GM08714 (cell line): ENCODE measurements around the gene SYS1.

ENCODE experiments used
- H3K4me3 ChIP-seq: fragments of 200-500 bp; sonication (Bioruptor generic); 2 replicates; pipeline ENCODE4 v1.5.1; 2014; ENCODE audit warnings: mild to moderate bottlenecking, low read length, inconsistent platforms
- ZNF274 ChIP-seq: IDR thresholded peaks from 2 replicates; pipeline ENCODE4 v1.6.1; 2012; ENCODE audit warnings: mild to moderate bottlenecking, low read depth, low read length

The SYS1 gene

DNA sequence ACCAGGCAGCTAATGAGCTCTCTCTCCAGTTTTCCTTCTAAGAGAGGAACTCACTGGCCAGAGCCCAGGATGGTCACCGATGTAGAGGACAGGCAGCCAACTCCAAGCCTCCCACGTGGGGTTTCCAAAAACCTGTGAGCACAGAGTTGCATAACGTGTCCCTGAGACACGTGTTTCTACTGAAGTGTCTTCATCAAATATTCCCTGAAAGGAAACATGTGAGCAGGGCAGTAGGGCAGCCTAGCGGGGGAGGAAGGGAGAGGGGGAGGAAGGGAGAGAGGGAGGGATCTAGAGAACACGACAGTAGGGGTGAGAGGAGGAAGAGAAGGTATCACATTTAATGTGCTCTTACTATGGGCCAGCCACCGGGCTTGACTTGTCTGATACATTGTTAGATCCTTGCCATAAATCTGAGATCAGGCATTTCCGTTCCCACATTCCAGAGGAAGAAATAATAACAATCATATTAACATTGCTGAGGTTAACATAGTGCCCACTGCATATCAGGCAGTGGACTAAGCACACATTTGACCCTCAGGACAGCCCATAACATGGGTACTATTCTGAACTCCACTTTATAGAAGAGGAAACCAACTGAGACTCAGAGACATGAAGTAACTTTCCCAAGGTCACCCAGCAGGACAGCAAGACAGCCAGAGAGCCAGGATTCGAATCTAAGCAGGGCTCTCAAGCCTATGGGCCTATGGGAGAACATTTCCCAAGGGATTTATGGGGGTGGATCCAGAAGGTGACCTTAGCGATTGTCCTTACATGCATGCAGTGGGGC, 4.5 kb upstream of the SYS1 start:
- no peak for TF ChIP-seq ZNF274
- H3K4me3 ChIP-seq: no peak overlapping the region

DNA sequence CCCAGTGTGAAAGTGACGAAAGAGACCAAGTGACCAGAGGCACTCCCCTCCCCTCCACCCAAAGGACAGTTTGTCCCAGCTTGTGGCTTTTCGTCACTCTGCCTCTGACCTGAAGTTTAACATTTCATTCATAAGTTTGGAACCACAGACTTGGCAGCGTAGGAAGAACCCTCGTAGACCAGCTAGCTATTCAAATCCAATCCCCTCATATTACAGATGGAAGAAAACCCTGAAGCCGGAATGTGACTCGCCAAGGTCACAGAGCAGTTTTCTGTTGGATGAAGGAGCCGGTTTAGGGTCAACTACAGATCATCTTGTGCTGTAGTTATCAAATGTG, 3.9 kb upstream of the SYS1 start:
- no peak for TF ChIP-seq ZNF274
- H3K4me3 ChIP-seq: no peak overlapping the region

DNA sequence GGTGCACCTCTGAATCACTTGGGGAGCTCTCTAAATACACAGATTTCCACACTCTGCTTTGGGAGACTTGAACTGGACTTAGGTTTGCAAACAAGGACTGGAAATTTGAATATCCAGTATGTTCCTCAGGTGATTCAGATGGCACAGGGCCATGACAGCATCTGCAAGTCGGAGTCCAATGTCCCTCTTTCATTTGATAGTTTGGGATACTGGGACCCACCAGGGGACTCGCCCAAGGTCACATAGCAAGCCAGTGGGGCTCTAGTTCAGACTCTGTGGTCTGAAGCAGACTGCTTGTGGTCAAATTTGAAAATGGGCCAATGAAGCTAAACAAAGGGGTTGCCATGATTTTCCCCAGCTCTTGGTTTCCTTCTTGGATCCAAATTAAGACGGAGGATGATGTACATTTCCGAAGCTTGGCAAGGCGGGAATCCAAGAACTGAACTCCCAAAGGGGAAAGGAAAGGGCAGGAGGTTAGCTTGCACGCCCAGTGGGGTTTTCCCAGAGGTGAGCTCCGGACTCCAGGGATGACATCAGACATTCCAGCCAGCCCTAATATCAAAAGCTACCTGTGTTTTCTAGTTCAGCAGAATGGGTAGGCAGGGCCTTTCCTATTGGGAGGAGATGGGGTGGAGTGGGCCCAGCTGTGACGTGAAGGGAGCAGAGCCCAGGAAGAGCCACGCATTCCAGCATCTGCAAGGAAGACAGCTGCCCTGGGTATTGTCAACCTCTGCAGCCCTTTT, 3.4 kb upstream of the SYS1 start:
- no peak for TF ChIP-seq ZNF274
- H3K4me3 ChIP-seq: no peak overlapping the region

DNA sequence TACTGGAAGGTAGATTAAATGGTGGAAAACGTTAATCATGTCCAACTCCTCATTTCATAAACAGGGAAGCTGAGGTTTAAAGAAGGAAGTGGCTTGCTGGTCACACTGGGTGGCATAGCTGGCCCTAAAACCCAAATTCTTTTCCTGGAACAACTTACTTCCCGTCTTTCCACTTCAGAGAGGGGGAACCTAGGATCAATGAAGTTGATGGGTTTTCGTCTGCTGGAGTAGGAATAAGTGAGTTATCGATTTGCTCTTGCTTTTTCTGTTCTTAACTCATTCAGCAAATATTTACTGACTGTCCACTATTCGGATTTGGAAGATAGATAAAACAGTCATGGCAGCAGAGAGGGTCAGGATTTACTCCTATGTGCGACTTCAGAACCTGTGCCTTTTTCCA, 1.2 kb upstream of the SYS1 start:
- TF ChIP-seq ZNF274: no peak

DNA sequence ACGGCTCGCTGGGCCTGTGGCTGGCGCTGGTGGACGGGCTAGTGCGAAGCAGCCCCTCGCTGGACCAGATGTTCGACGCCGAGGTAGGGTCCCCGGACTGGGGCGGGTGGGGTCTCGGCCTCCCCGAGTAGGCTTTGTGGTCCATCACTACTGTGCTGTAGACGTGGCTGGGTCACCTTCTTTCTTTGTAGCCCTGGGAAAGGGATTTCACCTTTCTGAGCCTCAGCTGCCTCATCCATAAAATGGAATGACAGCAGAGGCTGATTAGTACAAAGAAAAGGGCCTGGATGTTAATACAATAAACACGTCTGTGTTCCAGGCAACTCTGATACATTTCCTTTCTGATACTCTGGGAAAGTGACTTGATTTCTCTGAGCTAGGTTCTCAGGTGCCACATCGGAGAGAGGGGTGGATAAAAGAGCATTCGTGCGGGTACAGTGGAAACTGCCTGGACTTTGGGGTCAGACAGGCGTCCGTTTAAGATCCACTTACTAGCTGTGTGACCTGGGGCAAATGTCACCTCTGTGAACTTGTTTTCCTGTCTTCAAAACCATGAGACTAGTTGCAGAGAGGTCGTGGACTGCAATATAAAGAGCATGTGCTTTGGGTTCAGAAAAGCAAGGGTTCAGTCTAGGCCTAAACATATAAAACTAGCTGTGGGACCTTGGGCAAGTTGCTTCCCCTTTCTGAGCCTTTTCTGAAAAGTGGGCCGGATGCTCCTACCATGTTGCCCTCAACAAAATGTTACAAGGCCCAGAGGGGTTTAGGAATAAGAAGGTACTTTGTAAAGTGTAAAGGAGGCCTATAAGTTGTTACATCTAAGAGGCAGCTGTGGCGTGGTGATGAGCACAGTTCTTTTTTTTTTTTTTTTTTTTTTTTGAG, 896 bp downstream of the SYS1 start:
- TF ChIP-seq ZNF274: no peak
- peak overlapping the region; percentile 73 for H3K4me3 ChIP-seq

More for the DNA sequence above, 1.2 kb upstream of the SYS1 start:
- H3K4me3 ChIP-seq: no peak overlapping the region

DNA sequence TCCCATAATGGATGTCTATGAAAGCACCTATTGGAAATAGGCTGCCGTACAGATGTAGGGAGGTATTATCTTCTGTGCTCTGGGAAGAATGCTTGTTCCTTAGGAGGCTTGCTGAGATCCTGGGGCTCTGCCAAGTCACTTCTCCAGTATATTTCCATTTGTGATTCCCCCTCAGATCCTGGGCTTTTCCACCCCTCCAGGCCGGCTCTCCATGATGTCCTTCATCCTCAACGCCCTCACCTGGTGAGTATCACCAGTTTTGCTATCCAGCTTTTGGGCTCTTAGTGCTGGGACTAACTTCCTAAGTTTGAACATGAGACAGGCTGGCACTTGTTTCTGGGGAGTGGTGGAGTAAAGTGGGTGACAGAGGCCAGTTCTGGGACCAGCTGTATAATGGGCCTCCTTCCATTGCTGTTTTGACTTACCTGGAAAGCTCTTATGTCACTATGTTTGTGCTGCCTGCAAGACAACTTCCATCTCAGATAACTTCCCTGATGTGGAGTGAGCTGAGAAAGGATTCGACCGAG, 2.6 kb downstream of the SYS1 start:
- no peak overlapping the region for H3K4me3 ChIP-seq
- TF ChIP-seq ZNF274: no peak

DNA sequence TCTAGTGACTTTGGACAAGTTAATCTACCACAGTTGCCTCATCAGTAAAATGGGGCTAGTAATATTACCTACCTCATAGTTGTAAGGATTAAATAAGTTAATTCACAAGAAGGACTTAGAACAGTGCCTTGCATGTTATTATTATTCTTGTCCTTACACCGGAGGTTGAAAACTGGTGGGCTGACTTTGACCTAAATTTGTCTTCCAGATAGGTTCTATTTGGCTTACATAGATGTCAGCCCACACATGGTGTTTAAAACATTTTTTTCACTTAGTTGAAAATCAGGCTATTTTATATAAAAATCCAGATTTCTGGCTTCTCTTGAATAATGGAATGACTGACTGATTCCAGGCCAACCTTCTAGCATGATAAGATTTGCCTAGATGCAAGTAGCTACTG, 3.2 kb downstream of the SYS1 start:
- TF ChIP-seq ZNF274: no peak
- H3K4me3 ChIP-seq: no peak overlapping the region

DNA sequence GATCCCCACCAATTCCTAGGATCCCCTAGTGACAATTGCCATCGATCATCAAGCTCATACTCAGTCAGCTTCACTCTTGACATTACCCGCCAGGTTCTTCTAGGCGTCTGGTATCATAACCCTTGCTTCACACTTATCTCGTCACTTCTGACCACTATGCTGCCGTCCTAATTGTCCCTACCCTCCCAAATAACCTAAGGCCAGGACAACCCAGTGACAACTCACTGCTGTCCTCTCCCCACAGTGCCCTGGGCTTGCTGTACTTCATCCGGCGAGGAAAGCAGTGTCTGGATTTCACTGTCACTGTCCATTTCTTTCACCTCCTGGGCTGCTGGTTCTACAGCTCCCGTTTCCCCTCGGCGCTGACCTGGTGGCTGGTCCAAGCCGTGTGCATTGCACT, 3.7 kb downstream of the SYS1 start:
- no peak overlapping the region for H3K4me3 ChIP-seq
- no peak for TF ChIP-seq ZNF274

DNA sequence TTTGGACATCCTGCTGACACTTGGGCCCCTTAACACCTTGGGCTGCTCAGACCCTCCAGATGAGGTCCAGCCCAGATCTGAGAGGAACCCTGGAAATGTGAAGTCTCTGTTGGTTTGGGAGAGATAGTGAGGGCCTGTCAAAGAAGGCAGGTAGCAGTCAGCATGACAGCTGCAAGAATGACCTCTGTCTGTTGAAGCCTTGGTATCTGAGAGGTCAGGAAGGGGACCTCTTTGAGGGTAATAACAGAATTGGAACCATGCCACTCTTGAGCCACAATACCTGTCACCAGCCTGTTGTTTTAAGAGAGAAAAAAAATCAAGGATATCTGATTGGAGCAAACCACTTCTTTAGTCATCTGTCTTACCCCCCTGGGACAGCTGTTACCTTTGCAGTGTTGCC, 4.2 kb downstream of the SYS1 start:
- H3K4me3 ChIP-seq: peak overlapping the region; percentile 40; the same call in 1 of the 2 replicates
- TF ChIP-seq ZNF274: no peak

DNA sequence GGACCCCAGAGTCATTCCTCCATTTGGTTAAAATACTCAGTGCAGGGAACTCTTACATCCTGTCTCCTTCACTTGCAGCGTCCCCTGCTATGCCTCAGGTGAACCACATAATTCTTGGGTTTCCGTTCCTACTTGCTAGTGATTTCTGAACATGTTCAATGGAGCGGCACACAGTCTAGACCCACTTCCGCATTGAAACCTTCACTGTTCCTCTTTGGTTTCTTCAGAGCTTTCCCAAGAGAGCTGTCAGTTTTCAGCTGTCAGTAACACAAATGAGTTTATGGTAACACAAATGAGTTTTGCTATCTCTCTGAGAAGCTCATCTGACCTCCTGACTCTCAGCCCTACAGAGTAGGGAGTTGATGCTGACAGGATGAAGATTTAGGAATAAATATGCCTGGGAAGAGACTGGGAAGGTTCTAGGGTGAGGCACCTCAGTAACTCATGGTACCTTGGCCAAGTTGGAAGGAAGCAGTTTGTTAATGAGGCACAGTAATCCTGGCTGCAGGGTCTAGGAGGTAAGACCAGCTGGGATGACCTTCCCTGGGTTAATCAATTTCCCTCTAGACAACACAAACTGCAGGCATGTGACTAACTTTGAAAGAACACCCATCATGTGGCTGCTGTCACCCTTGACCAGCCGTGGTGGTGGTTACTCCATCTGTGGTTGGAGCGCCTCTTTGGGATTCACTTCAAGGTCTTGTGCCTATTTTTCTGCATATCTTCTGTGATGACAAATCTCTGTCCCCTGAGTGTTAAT, 5.4 kb downstream of the SYS1 start:
- H3K4me3 ChIP-seq: peak overlapping the region; percentile 5; the same call in 1 of the 2 replicates
- TF ChIP-seq ZNF274: no peak

DNA sequence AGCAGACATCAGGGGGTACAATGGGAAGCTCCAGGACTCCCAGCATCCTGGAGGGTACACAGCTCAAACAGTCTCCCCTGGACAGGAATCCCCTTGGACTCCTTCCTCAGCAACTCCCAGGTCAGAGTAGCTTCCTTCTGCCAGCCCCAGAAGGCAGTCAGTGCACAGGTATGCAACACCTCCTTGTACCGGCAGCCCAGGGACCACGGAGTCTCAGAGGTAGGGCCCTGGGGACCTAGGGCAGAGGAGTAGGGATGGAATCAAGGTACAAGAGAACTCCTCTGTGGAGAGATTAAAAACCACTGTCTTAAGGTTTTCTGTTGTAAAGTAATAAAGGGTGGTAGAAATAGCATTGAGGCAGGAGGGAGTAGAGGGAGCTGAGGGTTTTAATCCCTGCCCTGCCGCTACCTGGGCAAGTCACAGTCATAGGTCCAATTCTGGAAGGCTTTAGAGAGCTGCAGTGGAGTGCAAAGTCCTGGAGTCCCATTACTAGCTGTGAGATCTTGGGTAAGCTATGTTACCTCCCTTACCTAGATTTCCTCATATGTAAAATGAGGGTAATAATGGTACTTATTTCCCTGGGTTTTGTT, 7.7 kb downstream of the SYS1 start:
- no peak for TF ChIP-seq ZNF274
- no peak overlapping the region for H3K4me3 ChIP-seq

DNA sequence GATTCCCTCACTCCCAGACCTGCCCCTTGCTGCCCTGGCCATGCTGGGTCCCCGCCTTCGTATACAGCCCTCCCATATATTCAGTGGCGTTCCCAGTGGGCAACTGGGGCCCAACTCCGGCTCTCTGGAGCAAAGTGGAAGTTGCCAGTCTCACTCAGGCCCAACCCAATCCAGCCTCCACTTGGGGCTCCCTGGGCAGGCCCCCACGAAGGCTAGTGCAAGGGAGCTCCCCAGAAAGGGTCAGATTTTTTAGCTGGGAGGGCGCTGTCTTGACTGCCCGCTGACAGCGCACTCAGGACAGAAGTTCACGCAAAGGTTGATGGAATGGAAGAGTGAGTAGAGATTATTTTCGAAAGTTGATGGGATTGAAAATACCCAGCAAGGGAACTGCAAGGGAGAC, 9.3 kb downstream of the SYS1 start:
- H3K4me3 ChIP-seq: no peak overlapping the region
- TF ChIP-seq ZNF274: no peak

DNA sequence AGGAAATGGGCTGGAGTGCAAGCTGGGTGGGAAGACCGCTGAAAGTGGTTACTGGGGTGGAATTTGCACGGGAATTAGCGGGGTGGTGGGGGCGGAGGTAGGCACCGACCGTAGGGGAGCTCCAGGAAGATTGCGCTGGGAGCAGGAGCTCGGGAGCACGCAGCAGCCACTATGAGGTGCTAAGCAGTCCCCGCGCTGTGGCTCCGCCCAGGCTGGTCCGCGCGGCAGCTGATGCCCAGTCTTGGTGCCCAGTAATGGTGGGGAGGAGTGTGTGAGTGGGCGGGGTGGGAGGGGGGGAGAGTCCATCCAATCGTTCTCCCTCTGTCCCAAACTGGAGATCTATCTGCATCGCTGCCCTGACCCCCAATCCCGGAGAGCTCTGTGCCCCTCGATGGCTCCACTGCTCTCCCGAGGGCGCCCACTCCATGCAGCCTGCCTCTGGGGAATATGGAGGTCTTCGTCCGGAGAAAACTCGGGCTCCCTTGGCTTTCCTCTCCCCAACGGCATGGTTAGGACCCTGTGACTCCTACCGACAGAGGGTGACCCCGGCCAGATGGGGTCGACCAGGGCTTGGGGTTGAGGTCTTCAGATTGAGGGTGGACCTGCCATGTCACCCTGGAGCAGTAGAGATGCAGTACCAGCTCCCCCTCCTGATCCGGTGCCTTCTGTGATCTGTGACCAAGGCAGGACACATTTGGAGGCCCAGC, 9.8 kb downstream of the SYS1 start:
- no peak for TF ChIP-seq ZNF274
- no peak overlapping the region; the same call in 1 of the 2 replicates for H3K4me3 ChIP-seq
